Osteoblast (primary cell): ENCODE data around the gene CAPN7. TPM values are rescaled to one million over a fixed set of nuclear protein-coding genes. Genes with fewer than 3 reads are reported as not detected.

Experiments used
- DNase-seq: peaks from one replicate; pipeline ENCODE4 v3.0.0; 2011; ENCODE audit warnings: low spot score, mixed read lengths; ENCODE audit not compliant: insufficient read length; ENCODE audit errors: missing footprints
- H2AFZ ChIP-seq: 2 replicates; pipeline ENCODE4 v1.6.0; 2011; ENCODE audit warnings: mild to moderate bottlenecking, low read length
- H3K27ac ChIP-seq: 2 replicates; pipeline ENCODE4 v1.5.1; 2011; ENCODE audit warnings: mild to moderate bottlenecking, low read depth, low read length, moderate library complexity
- H3K27me3 ChIP-seq: 2 replicates; pipeline ENCODE4 v1.6.0; 2012; ENCODE audit warnings: mild to moderate bottlenecking, control low read depth, inconsistent platforms, low read length, moderate library complexity; ENCODE audit not compliant: insufficient read depth
- H3K36me3 ChIP-seq: 2 replicates; pipeline ENCODE4 v1.5.1; 2011; ENCODE audit warnings: mild to moderate bottlenecking, low read length, control low read depth, moderate library complexity; ENCODE audit not compliant: insufficient read depth
- H3K4me1 ChIP-seq: 2 replicates; pipeline ENCODE4 v1.5.1; 2011; ENCODE audit warnings: mild to moderate bottlenecking, low read length, control low read depth, moderate library complexity; ENCODE audit not compliant: insufficient read depth
- H3K4me2 ChIP-seq: 2 replicates; pipeline ENCODE4 v1.6.0; 2011; ENCODE audit warnings: mild to moderate bottlenecking, low read length; ENCODE audit not compliant: insufficient read depth
- H3K4me3 ChIP-seq: fragments of 200-600 bp; sonication (generic); 3 replicates; pipeline ENCODE4 v1.5.1; 2012; ENCODE audit warnings: mild to moderate bottlenecking, low read length, inconsistent platforms; ENCODE audit not compliant: insufficient read depth
- H3K79me2 ChIP-seq: 2 replicates; pipeline ENCODE4 v1.6.0; 2012; ENCODE audit warnings: mild to moderate bottlenecking, low read length, control low read depth, inconsistent platforms; ENCODE audit not compliant: insufficient read depth
- H3K9me3 ChIP-seq: 2 replicates; pipeline ENCODE4 v1.5.1; 2011; ENCODE audit warnings: low read depth, low read length, control low read depth
- H4K20me1 ChIP-seq: 2 replicates; pipeline ENCODE4 v1.6.0; 2012; ENCODE audit warnings: mild to moderate bottlenecking, low read length, control low read depth; ENCODE audit not compliant: insufficient read depth
- total RNA-seq: library from RNA; depleted of rRNA; stranded (reverse); fragments of >200 nt; gene quantifications from 2 replicates; pipeline ENCODE4 v1.2.3, GENCODE V29; 2012
- TF ChIP-seq, protein P1 (sequence below): IDR thresholded peaks from 2 replicates; pipeline ENCODE4 v1.5.1; 2011; ENCODE audit warnings: mild to moderate bottlenecking, low read depth, low read length, moderate library complexity; ENCODE audit errors: extremely low read depth

The CAPN7 gene
- total RNA-seq = 45.2 and 65.4 TPM in 2 replicates

DNA sequence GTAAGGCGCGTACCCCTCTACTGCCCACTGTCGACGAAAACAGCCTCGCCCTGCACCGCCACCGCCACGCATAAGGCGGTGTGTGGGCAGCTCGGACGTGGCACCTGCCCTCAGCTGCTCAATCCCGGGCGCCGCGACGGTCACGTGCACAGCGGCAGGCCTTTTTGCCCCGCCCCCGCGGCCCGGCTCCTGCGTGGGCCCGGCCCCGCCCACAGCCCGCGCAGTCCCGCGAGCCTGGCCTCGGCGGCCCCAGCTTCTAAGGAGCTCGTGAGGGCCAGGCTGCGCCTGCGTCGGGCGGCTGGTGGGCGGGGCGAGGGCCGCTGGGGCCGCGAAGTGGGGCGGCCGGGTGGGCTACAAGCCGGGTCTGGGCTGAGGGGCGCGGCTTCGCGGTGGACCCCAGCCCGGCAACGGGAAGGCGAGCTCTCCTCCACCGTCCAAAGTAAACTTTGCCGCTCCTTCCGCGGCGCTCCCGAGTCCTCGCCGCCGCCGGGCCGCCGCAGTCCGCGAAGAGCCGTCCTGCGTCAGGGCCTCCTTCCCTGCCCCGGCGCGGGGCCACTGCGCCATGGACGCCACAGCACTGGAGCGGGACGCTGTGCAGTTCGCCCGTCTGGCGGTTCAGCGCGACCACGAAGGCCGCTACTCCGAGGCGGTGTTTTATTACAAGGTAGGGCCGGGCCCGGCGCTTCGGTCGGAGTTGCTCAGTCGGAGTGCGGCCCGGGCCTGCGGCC is at the start of gene CAPN7:
Gene CAPN7, plus strand, starts transcription at position 313 of the 728 bp plus-strand sequence. Its CDS starts 250 bp downstream, at position 563.
- H3K4me1 ChIP-seq = peaks cover 17% of the 10 kb centered on the region
- peak within 1 kb of the TSS; percentile 98 for H3K4me2 ChIP-seq
- peak within 1 kb of the TSS; percentile 93 for H3K4me3 ChIP-seq
- H3K36me3 ChIP-seq = peaks cover 6% of the 10 kb centered on the region
- DNase-seq = peak; percentile 98
- H4K20me1 ChIP-seq = peaks cover 25% of the 10 kb centered on the region
- no peaks in the 10 kb centered on the region for H3K9me3 ChIP-seq
- peak within 1 kb of the TSS; percentile 82 for H2AFZ ChIP-seq
- peak within 1 kb of the TSS; percentile 85 for H3K27ac ChIP-seq
- peaks cover 49% of the 10 kb centered on the region for H3K79me2 ChIP-seq
- TF ChIP-seq, protein P1, sequence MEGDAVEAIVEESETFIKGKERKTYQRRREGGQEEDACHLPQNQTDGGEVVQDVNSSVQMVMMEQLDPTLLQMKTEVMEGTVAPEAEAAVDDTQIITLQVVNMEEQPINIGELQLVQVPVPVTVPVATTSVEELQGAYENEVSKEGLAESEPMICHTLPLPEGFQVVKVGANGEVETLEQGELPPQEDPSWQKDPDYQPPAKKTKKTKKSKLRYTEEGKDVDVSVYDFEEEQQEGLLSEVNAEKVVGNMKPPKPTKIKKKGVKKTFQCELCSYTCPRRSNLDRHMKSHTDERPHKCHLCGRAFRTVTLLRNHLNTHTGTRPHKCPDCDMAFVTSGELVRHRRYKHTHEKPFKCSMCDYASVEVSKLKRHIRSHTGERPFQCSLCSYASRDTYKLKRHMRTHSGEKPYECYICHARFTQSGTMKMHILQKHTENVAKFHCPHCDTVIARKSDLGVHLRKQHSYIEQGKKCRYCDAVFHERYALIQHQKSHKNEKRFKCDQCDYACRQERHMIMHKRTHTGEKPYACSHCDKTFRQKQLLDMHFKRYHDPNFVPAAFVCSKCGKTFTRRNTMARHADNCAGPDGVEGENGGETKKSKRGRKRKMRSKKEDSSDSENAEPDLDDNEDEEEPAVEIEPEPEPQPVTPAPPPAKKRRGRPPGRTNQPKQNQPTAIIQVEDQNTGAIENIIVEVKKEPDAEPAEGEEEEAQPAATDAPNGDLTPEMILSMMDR = peak; percentile 39
- no peaks in the 10 kb centered on the region for H3K27me3 ChIP-seq

DNA sequence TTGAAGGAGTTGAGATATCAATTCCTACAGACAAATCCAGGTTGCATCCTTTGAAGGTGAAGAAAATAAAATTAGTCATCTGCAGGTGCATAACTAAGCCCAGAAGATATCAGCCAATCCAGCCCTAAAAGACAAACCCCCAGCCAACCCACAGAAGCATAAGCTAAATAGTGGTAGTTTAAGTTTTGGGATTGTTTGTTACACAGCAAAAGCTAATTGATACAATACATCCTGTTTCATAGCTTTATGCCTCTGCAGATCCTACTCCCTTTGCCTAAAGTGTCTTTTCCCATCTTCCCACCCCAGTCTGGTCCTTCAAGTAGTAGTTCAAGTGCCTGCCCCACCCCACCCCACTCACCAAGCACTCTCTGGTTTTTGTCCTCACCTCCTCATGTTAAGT is 48.6 kb upstream of the CAPN7 start:
- no peaks in the 10 kb centered on the region for H4K20me1 ChIP-seq
- no peaks in the 10 kb centered on the region for H3K9me3 ChIP-seq
- TF ChIP-seq, protein P1 = no peak
- H3K79me2 ChIP-seq = no peaks in the 10 kb centered on the region
- H3K36me3 ChIP-seq = no peaks in the 10 kb centered on the region
- H3K4me1 ChIP-seq = no peaks in the 10 kb centered on the region
- no peak overlapping the region for H2AFZ ChIP-seq
- DNase-seq = no peak
- H3K4me3 ChIP-seq = no peak overlapping the region
- H3K4me2 ChIP-seq = no peak overlapping the region
- H3K27me3 ChIP-seq = peaks cover 29% of the 10 kb centered on the region
- H3K27ac ChIP-seq = no peak overlapping the region

DNA sequence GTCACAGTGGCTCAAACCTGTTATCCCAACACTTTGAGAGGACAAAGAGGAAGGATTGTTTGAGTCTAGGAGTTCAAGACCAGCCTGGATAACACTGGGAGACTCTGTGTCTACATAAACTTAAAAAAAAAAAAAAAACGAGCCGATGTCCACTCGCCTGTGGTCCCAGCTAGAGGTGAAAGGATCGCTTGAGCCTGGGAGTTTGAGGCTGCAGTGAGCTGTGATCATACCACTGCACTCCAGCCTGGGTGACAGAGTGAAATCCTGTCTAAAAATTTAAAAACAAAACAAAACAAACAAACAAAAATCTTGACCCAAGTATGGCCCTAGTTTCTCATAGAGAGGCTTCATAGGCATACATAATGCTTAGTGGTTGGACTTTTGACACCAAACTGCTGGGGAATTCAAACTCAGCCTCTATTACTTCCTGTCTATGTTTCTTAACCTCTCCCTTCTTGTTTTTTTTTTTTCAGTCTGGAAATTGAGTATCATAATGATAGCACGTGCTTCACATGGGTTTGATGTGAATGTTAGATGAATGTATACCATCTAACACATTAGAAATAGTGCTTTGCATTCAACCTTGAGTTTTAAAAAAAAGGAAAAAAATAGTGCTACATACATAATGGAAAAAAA is 46.4 kb upstream of the CAPN7 start:
- Histone ChIP-seq H4K20me1 (no peaks in the 10 kb centered on the region), H3K4me3 (no peak overlapping the region), H3K9me3 (no peaks in the 10 kb centered on the region), H3K79me2 (no peaks in the 10 kb centered on the region), H3K4me1 (no peaks in the 10 kb centered on the region), H3K36me3 (no peaks in the 10 kb centered on the region), H3K4me2 (no peak overlapping the region), H3K27ac (no peak overlapping the region), H3K27me3 (peaks cover 20% of the 10 kb centered on the region), H2AFZ (no peak overlapping the region)
- DNase-seq = no peak
- TF ChIP-seq, protein P1 = no peak

DNA sequence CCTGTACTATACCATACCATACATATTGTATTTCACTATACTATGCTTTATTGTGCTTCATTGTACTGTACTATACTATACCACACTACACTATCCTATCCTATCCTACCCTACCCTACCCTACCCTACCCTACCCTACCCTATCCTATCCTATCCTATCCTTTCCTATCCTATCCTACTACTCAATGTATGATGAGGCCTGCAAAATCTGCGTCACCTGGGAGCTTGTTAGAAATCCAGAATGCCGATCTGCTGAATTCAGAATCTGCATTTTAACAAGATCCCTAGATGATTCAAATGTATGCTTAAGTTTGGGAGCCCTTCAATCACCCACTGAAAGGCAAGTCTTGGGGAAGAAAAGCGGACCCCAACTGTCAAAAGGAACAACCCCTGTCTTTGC is 45.4 kb upstream of the CAPN7 start:
- no peaks in the 10 kb centered on the region for H4K20me1 ChIP-seq
- H3K4me2 ChIP-seq = no peak overlapping the region
- peaks cover 15% of the 10 kb centered on the region for H3K27me3 ChIP-seq
- no peak for DNase-seq
- H3K27ac ChIP-seq = no peak overlapping the region
- no peak overlapping the region for H3K4me3 ChIP-seq
- no peak overlapping the region for H2AFZ ChIP-seq
- no peaks in the 10 kb centered on the region for H3K4me1 ChIP-seq
- H3K9me3 ChIP-seq = no peaks in the 10 kb centered on the region
- H3K79me2 ChIP-seq = no peaks in the 10 kb centered on the region
- TF ChIP-seq, protein P1 = no peak
- no peaks in the 10 kb centered on the region for H3K36me3 ChIP-seq
